OCI-LY3 (cell line): ENCODE results near the gene PTPRJ.
A peak's percentile ranks its signal among the peaks of the same experiment; 100 is the strongest.

ENCODE experiments used
- H2AFZ ChIP-seq: fragments of 200-600, 300-600 bp; shearing (Covaris generic); 2 replicates; pipeline ENCODE4 v1.6.0; 2014; ENCODE audit warnings: antibody characterized with exemption, low read depth, low read length
- H3K27ac ChIP-seq: fragments of 200-600, 300-600 bp; sonication (generic); 2 replicates; pipeline ENCODE4 v1.5.1; 2014; ENCODE audit warnings: mild to moderate bottlenecking, low read length, moderate library complexity, mixed read lengths
- H3K27me3 ChIP-seq: fragments of 200-600, 300-600 bp; sonication (generic); 2 replicates; pipeline ENCODE4 v1.6.1; 2014; ENCODE audit warnings: low read depth, low read length, mixed read lengths
- H3K36me3 ChIP-seq: fragments of 200-600, 300-600 bp; sonication (generic); replicated peaks from 2 replicates; pipeline ENCODE3; 2014; ENCODE audit warnings: low read depth, low read length, mixed read lengths
- H3K4me1 ChIP-seq: fragments of 300-600, 200-600 bp; sonication (generic); 2 replicates; pipeline ENCODE4 v1.6.1; 2014; ENCODE audit warnings: low read length, mixed read lengths
- H3K4me2 ChIP-seq: fragments of 200-600, 300-600 bp; sonication (generic); 2 replicates; pipeline ENCODE4 v1.6.1; 2014; ENCODE audit warnings: low read length, mixed read lengths
- H3K4me3 ChIP-seq: fragments of 300-600, 200-600 bp; sonication (generic); 2 replicates; pipeline ENCODE4 v1.5.1; 2014; ENCODE audit warnings: antibody characterized with exemption, mild to moderate bottlenecking, low read length, moderate library complexity
- H3K79me2 ChIP-seq: fragments of 300-600, 200-600 bp; shearing (Covaris generic); 2 replicates; pipeline ENCODE4 v1.6.1; 2014; ENCODE audit warnings: mild to moderate bottlenecking, low read length, mixed read lengths
- H3K9ac ChIP-seq: fragments of 300-600, 200-600 bp; shearing (Covaris generic); 2 replicates; pipeline ENCODE4 v1.6.0; 2014; ENCODE audit warnings: mild to moderate bottlenecking, low read length, moderate library complexity
- H3K9me3 ChIP-seq: fragments of 200-600, 300-600 bp; shearing (Covaris generic); 2 replicates; pipeline ENCODE4 v1.6.1; 2014; ENCODE audit warnings: low read length, mixed read lengths; ENCODE audit not compliant: insufficient read depth
- H4K20me1 ChIP-seq: fragments of 200-600, 300-600 bp; sonication (generic); 2 replicates; pipeline ENCODE4 v1.6.1; 2016; ENCODE audit warnings: low read length, mixed read lengths; ENCODE audit not compliant: insufficient read depth
- EZH2phosphoT487 ChIP-seq: fragments of 200-600 bp; shearing (Covaris generic); IDR thresholded peaks from 2 replicates; pipeline ENCODE4 v1.6.1; 2018; ENCODE audit warnings: antibody characterized with exemption, mixed run types, low read depth
- TF ChIP-seq, protein P1 (sequence below): fragments of 200-600, 300-600 bp; sonication (generic); IDR thresholded peaks from 2 replicates; pipeline ENCODE4 v1.5.1; 2014; ENCODE audit warnings: antibody characterized with exemption, low read length, low read depth

Gene PTPRJ

GRCh38 chr11:48043111-48043990 is 63.0 kb downstream of the PTPRJ start:
- peaks cover 92% of the 10 kb centered on the region for H3K79me2 ChIP-seq
- no peaks in the 10 kb centered on the region for H3K9me3 ChIP-seq
- H3K4me2 ChIP-seq: peak overlapping the region; percentile 81
- peaks cover 15% of the 10 kb centered on the region for H3K36me3 ChIP-seq
- H3K27me3 ChIP-seq: no peaks in the 10 kb centered on the region
- H3K4me3 ChIP-seq: peak overlapping the region; percentile 52
- peak overlapping the region; percentile 41; the same call in 1 of the 2 replicates for H3K9ac ChIP-seq
- TF ChIP-seq EZH2phosphoT487: no peak
- TF ChIP-seq, protein P1, sequence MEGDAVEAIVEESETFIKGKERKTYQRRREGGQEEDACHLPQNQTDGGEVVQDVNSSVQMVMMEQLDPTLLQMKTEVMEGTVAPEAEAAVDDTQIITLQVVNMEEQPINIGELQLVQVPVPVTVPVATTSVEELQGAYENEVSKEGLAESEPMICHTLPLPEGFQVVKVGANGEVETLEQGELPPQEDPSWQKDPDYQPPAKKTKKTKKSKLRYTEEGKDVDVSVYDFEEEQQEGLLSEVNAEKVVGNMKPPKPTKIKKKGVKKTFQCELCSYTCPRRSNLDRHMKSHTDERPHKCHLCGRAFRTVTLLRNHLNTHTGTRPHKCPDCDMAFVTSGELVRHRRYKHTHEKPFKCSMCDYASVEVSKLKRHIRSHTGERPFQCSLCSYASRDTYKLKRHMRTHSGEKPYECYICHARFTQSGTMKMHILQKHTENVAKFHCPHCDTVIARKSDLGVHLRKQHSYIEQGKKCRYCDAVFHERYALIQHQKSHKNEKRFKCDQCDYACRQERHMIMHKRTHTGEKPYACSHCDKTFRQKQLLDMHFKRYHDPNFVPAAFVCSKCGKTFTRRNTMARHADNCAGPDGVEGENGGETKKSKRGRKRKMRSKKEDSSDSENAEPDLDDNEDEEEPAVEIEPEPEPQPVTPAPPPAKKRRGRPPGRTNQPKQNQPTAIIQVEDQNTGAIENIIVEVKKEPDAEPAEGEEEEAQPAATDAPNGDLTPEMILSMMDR: no peak
- peaks cover 73% of the 10 kb centered on the region for H3K4me1 ChIP-seq
- peak overlapping the region; percentile 84 for H3K27ac ChIP-seq
- no peak overlapping the region for H2AFZ ChIP-seq
- H4K20me1 ChIP-seq: peaks cover 75% of the 10 kb centered on the region

DNA sequence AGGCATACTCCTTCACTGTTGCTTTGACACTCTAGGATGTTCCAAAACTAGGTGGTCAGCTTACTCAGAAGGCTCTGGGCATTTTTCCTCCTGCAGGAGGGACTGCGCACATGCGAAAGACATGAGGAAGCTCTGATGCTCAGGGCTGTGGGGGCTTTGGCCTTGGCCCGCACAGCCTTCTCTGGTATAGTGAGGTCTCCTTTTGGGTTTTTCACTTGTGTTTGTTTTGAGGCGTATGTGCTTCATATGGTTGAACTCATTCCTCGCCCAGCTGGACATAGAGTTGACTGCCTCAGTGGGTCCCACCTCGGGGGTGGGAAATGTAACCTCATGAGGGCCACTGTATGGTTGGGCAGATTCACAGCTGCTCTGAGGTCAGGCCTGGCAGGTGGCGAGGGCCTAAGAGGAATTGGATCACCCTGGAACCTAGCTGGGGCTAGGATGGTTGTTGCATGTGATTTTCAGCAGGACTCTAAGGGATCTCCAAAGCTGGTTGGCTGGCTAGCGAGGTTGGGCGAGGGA is 63.7 kb downstream of the PTPRJ start:
- TF ChIP-seq, protein P1: no peak
- no peak for TF ChIP-seq EZH2phosphoT487
- Histone ChIP-seq H3K27ac (peak overlapping the region; percentile 84), H3K9me3 (no peaks in the 10 kb centered on the region), H3K9ac (peak overlapping the region; percentile 41; the same call in 1 of the 2 replicates), H3K4me2 (peak overlapping the region; percentile 81), H3K27me3 (no peaks in the 10 kb centered on the region), H3K4me3 (peak overlapping the region; percentile 52), H3K36me3 (peaks cover 18% of the 10 kb centered on the region), H3K79me2 (peaks cover 96% of the 10 kb centered on the region), H4K20me1 (peaks cover 79% of the 10 kb centered on the region), H2AFZ (no peak overlapping the region), H3K4me1 (peaks cover 80% of the 10 kb centered on the region)

GRCh38 chr11:48044577-48044976 is 64.2 kb downstream of the PTPRJ start:
- peak overlapping the region; percentile 41; the same call in 1 of the 2 replicates for H3K9ac ChIP-seq
- TF ChIP-seq, protein P1: no peak
- TF ChIP-seq EZH2phosphoT487: no peak
- no peaks in the 10 kb centered on the region for H3K27me3 ChIP-seq
- no peaks in the 10 kb centered on the region for H3K9me3 ChIP-seq
- peaks cover 19% of the 10 kb centered on the region for H3K36me3 ChIP-seq
- H3K79me2 ChIP-seq: peaks cover 96% of the 10 kb centered on the region
- no peak overlapping the region for H2AFZ ChIP-seq
- peaks cover 76% of the 10 kb centered on the region for H4K20me1 ChIP-seq
- peak overlapping the region; percentile 52; the same call in 1 of the 2 replicates for H3K4me3 ChIP-seq
- peak overlapping the region; percentile 84 for H3K27ac ChIP-seq
- H3K4me2 ChIP-seq: peak overlapping the region; percentile 81
- H3K4me1 ChIP-seq: peaks cover 84% of the 10 kb centered on the region

DNA sequence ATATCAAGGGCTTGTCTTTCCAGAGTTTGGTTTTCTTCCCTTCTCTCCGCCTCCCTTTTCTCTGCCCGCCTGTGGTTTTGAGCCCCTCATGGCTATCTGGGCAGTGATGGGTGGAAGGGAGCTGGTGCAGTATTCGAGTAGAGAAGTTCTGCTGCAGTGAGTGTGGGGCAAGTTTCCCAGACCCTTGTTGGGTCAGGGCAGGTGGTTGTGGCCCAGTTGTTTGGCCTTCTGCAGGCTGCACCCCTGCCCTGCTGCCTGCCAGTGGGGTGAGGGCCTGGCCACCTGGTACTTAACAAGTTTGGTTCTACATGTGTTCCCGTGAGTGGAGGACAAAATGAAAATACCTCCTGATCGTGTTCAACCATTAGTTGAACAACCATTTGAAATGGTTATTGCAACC is 65.2 kb downstream of the PTPRJ start:
- peaks cover 98% of the 10 kb centered on the region for H3K79me2 ChIP-seq
- peak overlapping the region; percentile 81; the same call in 1 of the 2 replicates for H3K4me2 ChIP-seq
- peaks cover 94% of the 10 kb centered on the region for H3K4me1 ChIP-seq
- H3K9ac ChIP-seq: no peak overlapping the region
- no peaks in the 10 kb centered on the region for H3K9me3 ChIP-seq
- H3K4me3 ChIP-seq: no peak overlapping the region
- no peaks in the 10 kb centered on the region for H3K27me3 ChIP-seq
- peaks cover 19% of the 10 kb centered on the region for H3K36me3 ChIP-seq
- no peak overlapping the region for H2AFZ ChIP-seq
- H3K27ac ChIP-seq: no peak overlapping the region
- TF ChIP-seq, protein P1: no peak
- TF ChIP-seq EZH2phosphoT487: no peak
- peaks cover 80% of the 10 kb centered on the region for H4K20me1 ChIP-seq
